GM21381 (cell line): ENCODE results near the gene KTI12.

ENCODE experiments used
- ATAC-seq: cut with Tn5 transposase; IDR thresholded peaks from one replicate; pipeline ENCODE4 v1.9.1; 2021; ENCODE audit warnings: mild to moderate bottlenecking, moderate library complexity; ENCODE audit not compliant: unreplicated experiment

The KTI12 gene

GRCh38 chr1:51989582-51990477 is 43.8 kb downstream of the KTI12 start:
- no peak for ATAC-seq

GRCh38 chr1:51988254-51988653 is 45.4 kb downstream of the KTI12 start:
- ATAC-seq = no peak

DNA sequence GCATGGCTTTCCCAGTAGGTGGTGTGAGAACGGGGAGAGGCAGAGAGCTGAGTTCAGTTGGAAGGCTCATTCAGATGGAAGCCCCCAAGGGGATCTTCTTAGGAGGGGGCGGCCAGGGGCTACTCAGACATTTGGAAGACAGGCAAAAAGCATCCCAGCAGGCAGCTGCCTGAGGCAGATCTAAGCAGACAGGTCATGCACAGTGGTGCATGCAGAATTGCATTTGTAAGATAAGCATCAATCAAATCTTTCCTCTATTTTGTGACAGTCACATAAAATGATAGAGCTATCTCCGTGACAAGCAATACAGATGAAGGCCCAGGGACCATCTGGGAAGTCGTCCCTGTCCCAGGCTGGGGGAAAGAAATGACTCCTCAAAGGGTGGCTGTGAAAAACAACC is 46.9 kb downstream of the KTI12 start:
- ATAC-seq = no peak

DNA sequence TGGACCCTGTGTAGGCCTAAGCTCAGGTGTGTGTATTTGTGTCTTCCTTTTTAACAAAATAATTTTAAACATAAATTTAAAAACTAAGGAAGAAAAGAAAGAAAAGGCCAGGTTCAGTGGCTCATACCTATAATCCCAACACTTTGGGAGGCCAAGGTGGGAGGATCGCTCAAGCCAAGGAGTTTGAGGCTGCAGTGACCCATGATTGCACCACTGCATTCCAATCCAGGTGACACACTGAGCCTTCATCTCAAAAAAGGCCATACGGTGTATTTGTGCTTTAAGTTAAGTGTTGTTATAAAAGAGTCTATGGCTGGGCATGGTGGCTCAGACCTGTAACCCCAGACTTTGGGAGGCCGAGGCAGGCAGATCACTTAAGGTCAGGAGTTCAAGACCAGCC is 51.4 kb downstream of the KTI12 start:
- no peak for ATAC-seq
